Endothelial cell of hepatic sinusoid (primary cell): Measurements from ENCODE around the gene TOMM40.
"Not testable (repeated sequence)": the region's sequence is repeated elsewhere in the genome, so short reads cannot be mapped to it uniquely, and the experiment has no call there.

Source experiments
- in situ Hi-C: cut with HindIII; loops from 2 replicates; pipeline ENCODE4 v1.10.0; 2017; ENCODE audit warnings: low sequenced_read_pairs

TOMM40 gene

GRCh38 chr19:44924243-44924725 is 33.2 kb downstream of the TOMM40 start:
- in situ Hi-C loops, result no loop called here

- in situ Hi-C loops, result no loop called here
Measured at GRCh38 chr19:44925114-44925891, 34.2 kb downstream of the TOMM40 start.

- in situ Hi-C loops, result not testable (repeated sequence)
Measured at GRCh38 chr19:44926245-44927077, 35.4 kb downstream of the TOMM40 start.

- in situ Hi-C loops, result no loop called here
Measured at GRCh38 chr19:44927746-44928145, 36.7 kb downstream of the TOMM40 start.

- in situ Hi-C loops, result no loop called here
Measured at GRCh38 chr19:44930088-44930487, 39.0 kb downstream of the TOMM40 start.

GRCh38 chr19:44931541-44931940 is 40.5 kb downstream of the TOMM40 start:
- in situ Hi-C loops, result no loop called here

GRCh38 chr19:44939668-44940067 is 48.6 kb downstream of the TOMM40 start:
- in situ Hi-C loops, result no loop called here

- in situ Hi-C loops, result no loop called here
Measured at GRCh38 chr19:44942067-44942571, 51.1 kb downstream of the TOMM40 start, which contains the start of gene APOC4. Gene APOC4 (plus strand): TSS chr19:44942237. CDS start chr19:44942278, 41 bp downstream.

- in situ Hi-C loops, result no loop called here
Measured at GRCh38 chr19:44943801-44944249, 52.8 kb downstream of the TOMM40 start.

GRCh38 chr19:44947041-44947581 is 56.1 kb downstream of the TOMM40 start:
- in situ Hi-C loops, result no loop called here

- in situ Hi-C loops, result no loop called here
Measured at GRCh38 chr19:44948237-44948636, 57.2 kb downstream of the TOMM40 start.

GRCh38 chr19:44948763-44949374 is 57.8 kb downstream of the TOMM40 start:
- in situ Hi-C loops, result no loop called here

GRCh38 chr19:44949550-44949949 is 58.5 kb downstream of the TOMM40 start:
- in situ Hi-C loops, result no loop called here

- in situ Hi-C loops, result loop anchor here (5.0 to 10.0 kb wide), 4 partner anchors 54 to 283 kb away; partner anchors contain the start of gene BCAM
Measured at GRCh38 chr19:44951179-44952159, 60.4 kb downstream of the TOMM40 start.
